ENCODE measurements around the gene SAMD7. TPM values are rescaled to one million over a fixed set of nuclear protein-coding genes. Genes with fewer than 3 reads are reported as not detected.

The SAMD7 gene
- polyA plus RNA-seq, 3 donors, result not detected

DNA sequence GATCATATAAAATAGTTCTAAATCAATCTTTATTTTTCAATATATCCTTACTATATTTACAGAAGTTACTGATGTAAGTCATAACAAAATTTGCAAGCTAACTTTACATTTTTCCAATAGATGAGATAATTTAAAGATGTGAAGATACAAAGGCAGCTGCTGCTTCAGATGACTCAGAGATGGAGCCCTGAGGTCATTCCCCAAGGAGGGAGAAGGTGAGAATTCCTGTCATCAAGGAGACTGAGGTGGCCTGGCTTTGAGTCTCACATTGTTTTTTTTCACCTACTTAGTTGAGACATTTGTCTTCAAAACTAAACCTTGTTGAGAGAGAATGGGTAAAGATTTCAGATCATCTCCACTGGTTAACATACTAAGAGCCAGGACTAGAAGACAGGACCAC lies 3.9 kb upstream of the SAMD7 start:
- DNase-seq (ENCODE audit: low read depth in 3 of 3, low spot score in 2 of 3), result no peak

DNA sequence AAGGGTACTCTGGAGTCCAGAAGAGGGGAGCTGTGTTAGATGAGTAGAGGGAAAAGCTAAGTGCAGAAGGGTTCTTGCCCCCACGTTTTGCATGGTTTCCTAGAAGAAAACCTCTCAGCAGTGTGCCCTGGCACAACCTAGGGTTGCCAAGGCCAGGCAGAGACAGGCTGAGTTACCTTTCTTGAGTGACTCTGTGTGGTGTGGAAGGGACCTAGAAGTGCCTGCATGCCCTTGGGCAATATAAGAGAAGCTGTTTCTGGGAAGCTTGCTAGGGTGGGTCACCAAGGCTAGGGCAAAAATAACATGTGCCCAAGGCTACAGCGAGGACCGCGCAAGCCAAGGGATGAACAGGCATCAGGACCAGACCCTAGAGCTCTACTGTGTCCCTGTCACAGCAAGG lies 3.4 kb upstream of the SAMD7 start:
- DNase-seq (ENCODE audit: low read depth in 3 of 3, low spot score in 2 of 3), result no peak

DNA sequence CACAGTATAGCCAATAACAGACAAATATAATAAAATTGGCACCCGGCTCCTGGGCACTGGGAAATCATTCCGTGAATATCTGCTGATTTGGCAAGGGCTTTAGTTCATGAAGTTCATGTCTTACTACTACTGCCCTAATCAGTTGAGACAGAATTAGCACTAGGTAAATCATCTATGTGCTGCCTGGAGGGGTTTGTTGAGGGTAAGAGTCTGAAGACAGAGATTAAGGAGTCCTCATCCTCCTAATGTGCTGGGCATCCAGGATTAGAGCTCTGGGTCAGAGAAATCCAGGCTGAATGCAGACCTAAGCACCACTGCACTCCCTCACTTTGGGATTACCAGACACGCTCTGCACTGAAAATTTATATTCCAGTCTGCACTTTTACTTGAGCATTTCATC lies 2.0 kb downstream of the SAMD7 start:
- DNase-seq (ENCODE audit: low read depth in 3 of 3, low spot score in 2 of 3), result no peak

DNA sequence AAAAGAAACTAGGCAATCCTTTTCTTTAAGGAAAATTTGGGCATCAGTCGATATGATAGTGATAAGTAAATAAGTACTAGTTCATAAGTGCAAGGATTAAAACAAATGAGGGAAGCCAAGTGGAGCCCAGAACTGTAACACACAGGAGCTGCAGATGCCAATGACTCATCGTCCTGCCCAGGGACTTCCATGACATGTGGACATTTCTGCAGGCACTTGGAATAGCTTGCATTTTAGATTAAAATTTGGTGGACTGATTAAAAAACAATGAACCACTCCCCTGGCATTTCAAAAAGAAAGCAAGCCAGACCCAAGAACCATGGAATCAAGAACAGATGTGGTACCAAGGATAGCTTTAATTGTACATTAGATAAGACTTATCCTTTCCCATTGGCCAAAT lies 2.9 kb downstream of the SAMD7 start:
- DNase-seq (ENCODE audit: low read depth in 3 of 3, low spot score in 2 of 3), result no peak

DNA sequence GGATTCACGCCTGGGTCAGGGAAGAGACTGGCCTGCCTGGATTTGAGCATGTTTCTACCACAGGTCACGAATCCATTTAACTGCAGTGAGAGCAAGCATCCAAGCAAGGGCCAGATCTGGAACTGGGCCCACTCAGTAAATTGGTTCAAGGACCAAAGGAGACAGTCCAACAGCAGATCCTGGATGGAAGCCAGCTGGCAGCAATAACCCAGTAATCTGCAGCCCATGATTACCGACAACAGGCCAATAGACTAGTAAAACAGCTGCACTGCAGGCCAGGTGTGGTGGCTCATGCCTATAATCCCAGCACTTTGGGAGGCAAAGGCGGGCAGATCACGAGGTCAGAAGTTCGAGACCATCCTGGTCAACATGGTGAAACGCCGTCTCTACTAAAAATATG lies 11.8 kb downstream of the SAMD7 start:
- DNase-seq (ENCODE audit: low read depth in 3 of 3, low spot score in 2 of 3), result no peak

DNA sequence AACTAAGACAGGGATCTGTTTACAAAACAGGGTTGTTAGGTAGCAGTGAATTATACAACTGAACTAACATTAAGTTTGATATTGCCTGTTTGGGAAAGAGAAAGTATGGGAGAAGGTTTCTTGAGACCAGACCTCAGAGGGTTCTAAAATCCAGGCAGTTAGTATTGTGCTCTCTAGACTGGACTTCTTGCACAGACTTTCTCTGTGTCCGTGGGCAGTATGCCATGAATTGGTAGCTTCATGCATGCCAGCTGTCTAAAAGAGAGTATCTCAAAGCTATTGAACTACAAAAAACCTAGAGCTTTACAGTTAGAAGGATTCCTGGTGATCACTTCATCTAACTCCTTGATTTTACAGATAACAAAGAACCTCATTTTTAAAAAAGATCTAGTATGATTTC lies 12.5 kb downstream of the SAMD7 start:
- DNase-seq (ENCODE audit: low read depth in 3 of 3, low spot score in 2 of 3), result no peak

DNA sequence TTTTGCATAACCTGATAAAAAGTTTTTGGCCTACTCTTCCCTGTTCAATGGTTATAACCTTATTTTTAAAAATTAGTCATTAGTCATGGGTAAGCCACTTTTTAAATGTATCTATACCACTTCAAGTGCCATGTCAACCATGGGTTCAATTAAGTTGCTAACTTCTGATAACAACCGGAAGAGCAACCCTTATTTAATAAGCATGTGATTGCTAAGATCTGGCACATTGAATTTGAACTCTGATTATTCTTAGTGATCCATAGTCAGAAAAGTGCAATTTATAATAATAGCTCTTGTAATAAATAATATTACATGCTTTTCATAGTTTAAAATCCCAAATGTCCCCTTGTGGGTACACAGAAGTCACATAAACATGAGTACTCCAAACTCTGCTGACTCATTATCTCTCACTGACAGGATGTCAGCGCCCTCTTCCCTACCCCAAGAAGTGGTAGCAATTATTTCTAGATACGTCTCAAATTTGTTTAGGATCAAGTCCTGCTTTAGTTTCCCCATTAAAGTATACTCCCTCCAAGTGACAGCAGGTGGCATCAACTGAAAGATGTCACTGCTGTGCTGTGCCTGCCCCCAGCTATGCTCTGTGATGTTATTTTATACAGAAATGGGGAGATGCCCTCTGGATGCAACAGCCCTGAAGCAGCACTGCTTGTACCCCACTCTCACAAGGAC lies 18.6 kb downstream of the SAMD7 start:
- DNase-seq (ENCODE audit: low read depth in 3 of 3, low spot score in 2 of 3), result no peak

DNA sequence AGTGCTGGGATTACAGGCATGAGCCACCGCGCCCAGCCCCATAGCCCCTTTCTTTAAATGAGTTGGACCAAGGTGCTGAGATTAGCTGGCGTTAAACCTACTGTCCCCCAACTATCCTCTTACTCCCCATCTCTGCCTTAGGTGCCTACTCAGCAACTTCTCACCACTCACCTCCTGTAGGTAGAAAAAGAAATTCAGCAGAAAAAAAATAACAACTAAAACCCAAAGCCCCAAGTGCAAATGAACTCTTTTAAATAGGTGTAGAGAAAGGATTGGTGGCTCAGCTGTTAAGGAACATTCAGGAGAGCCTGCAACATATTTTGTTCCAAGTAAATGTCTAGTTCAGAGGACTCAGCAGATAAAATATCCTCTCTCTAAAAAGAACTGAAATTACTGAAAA lies 19.5 kb downstream of the SAMD7 start:
- no peak for DNase-seq (ENCODE audit: low read depth in 3 of 3, low spot score in 2 of 3)

- DNase-seq (ENCODE audit: low read depth in 3 of 3, low spot score in 2 of 3), result no peak
These were observed 20.6 kb downstream of the SAMD7 start for GRCh38 chr3:169931747-169932520.

DNA sequence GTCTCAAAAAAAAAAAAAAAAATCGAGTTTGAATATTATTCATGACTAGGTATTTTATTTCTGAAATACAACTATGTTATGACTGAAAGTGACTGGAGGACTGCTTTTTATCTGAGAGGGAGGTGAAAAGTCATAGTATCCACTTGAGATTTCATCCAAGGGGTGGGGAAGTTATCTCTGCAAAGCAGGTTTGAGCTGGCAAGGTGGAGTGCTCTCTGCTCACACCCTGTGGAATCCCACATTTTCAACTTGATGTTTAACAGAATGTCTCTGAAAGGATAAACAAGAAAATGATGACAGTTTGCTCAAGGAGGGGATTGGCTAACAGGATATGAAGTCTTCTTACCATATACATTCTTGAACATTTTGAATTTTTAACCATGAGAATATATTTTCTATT lies 27.9 kb downstream of the SAMD7 start:
- DNase-seq (ENCODE audit: low read depth in 3 of 3, low spot score in 2 of 3), result no peak

DNA sequence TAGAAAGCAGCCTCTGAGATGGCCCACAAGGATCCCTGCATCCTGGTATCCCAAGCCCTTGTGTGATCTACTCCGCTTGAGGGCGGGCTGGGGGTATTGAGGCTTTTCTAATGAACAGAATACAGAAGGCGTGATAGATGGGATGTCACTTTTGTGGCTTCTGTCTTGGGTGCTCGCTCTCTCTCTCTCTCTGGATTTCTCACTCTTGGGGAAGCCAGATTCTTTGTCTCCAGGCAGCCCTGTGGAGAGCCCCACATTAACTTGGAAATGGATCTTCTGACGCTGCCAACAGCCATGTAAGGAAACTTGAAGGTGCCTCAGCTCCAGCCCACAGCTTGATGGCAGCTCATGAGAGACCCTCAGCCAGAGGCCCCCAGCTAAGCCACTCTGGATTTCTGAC lies 28.4 kb downstream of the SAMD7 start:
- DNase-seq (ENCODE audit: low read depth in 3 of 3, low spot score in 2 of 3), result no peak

DNA sequence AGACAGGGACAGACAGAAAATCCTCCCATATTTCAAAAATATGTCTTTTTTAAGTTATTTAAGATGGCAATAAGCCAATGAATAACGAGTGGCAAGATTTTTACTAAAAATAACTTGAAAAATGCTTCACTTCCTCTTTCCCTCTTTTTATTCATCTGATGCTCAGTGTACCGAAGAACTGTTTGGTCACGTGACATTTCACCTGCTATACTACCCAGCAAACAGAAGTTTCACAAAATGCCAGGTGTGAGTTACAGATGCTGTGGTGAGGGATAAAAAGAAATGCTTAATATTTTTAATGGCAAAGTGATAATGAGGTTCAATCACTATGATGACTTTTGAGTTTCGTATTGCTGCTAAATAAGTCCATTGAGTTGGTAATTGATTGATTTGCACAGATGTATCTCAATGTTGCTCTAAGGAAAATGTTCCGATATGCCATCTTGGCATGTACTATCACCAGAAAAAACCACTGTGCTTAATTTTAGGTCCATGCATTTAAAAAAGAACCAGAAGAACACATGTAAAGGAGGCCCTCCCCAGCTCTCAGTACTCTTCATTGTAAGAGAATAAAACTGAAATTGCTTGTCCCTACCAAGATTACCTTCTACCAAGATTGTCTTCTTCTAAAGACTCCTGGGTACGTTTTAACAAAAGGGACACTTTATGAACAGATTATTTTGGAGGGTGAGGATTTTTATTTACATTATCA lies 29.3 kb downstream of the SAMD7 start:
- no peak for DNase-seq (ENCODE audit: low read depth in 3 of 3, low spot score in 2 of 3)

- no peak for DNase-seq (ENCODE audit: low read depth in 3 of 3, low spot score in 2 of 3)
These were observed 33.9 kb downstream of the SAMD7 start for GRCh38 chr3:169945313-169945712.

GRCh38 chr3:169946336-169946735 lies 35.0 kb downstream of the SAMD7 start:
- DNase-seq (ENCODE audit: low read depth in 3 of 3, low spot score in 2 of 3), result no peak

- no peak for DNase-seq (ENCODE audit: low read depth in 3 of 3, low spot score in 2 of 3)
These were observed 37.4 kb downstream of the SAMD7 start for GRCh38 chr3:169948559-169949448.

- no peak for DNase-seq (ENCODE audit: low read depth in 3 of 3, low spot score in 2 of 3)
These were observed 40.7 kb downstream of the SAMD7 start for GRCh38 chr3:169952045-169952444.

- DNase-seq (ENCODE audit: low read depth in 3 of 3, low spot score in 2 of 3), result no peak
These were observed 42.2 kb downstream of the SAMD7 start for GRCh38 chr3:169953462-169954141.

DNA sequence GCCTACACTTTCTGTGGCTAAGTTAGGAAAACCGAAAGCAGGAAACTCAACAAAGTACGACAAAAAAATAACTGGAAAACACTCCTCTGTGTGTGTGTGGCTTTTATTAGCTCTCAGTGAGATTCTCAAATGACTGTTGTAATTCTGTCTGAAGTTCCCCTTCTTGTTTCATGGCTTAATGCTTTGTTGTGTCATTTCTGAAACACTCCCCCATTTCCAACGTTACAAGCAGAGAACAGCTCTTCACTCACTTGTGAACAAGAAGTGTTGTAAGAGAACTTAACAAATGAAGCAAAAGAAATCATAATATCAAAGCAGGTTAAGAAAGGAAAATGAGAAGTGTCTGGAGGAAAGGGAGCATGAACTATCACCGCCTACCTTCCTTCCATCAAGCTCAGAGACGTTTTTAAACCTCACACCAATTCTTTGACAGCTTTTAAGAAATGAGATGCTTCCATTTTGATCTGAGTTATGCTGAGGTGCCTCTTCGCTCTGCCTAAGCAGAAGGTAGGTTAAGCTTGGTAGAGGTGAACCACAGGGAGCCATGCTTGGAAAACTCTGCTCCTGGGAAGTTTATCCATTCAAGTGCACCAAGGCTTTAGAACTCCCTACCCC lies 42.9 kb downstream of the SAMD7 start:
- no peak for DNase-seq (ENCODE audit: low read depth in 3 of 3, low spot score in 2 of 3)

DNA sequence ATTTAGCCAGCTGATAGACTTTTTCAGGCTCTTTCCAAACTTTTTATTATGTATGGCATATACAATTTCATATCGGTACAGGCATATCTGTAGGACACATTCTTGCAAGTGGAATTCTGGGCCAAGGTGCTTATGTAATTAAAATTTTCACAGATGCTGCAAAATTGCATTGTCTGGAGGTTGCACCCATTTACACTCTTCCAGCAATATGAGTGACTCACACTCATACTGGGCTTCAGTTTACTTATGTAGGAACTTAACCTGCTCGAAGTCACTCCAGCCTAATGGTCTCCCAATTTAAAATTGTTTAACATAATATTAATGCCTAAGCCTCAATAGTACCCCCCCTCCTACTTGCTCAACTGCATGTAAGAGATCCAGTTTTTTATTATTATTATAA lies 44.0 kb downstream of the SAMD7 start:
- no peak for DNase-seq (ENCODE audit: low read depth in 3 of 3, low spot score in 2 of 3)

- no peak for DNase-seq (ENCODE audit: low read depth in 3 of 3, low spot score in 2 of 3)
These were observed 52.8 kb downstream of the SAMD7 start for GRCh38 chr3:169964176-169964575.

Measured in right renal cortex interstitium (tissue), 3 donors.